Lower lobe of right lung (tissue), 2 donors: Measurements from ENCODE around the gene PWP1. TPM values are rescaled to one million over a fixed set of nuclear protein-coding genes. Genes with fewer than 3 reads are reported as not detected.

Experiments
- ATAC-seq, 2 donors: fragments of 200-7000 bp; cut with Tn5 transposase; one replicate each; pipeline ENCODE4 v1.9.1; 2020 to 2022; ENCODE audit warnings: mild to moderate bottlenecking in 2 of 2, moderate library complexity in 2 of 2
- DNase-seq: peaks from one replicate; pipeline ENCODE4 v3.0.0-alpha.2; 2020
- H3K27ac ChIP-seq: fragments of 200-600 bp; one replicate; pipeline ENCODE4 v1.8.0; 2022
- H3K27me3 ChIP-seq: fragments of 200-600 bp; one replicate; pipeline ENCODE4 v1.8.0; 2022; ENCODE audit warnings: low read depth
- H3K36me3 ChIP-seq: fragments of 200-600 bp; one replicate; pipeline ENCODE4 v1.8.0; 2022; ENCODE audit warnings: mild to moderate bottlenecking
- H3K4me1 ChIP-seq: fragments of 200-600 bp; one replicate; pipeline ENCODE4 v1.8.0; 2022
- H3K4me3 ChIP-seq: fragments of 200-600 bp; one replicate; pipeline ENCODE4 v1.8.0; 2022; ENCODE audit warnings: mild to moderate bottlenecking
- H3K9me3 ChIP-seq: fragments of 200-600 bp; one replicate; pipeline ENCODE4 v1.8.0; 2022
- CTCF ChIP-seq: fragments of 200-600 bp; IDR thresholded peaks from one replicate; pipeline ENCODE4 v1.8.0; 2022; ENCODE audit warnings: antibody characterized with exemption, mild to moderate bottlenecking
- intact Hi-C: fragments of 100-400 bp; cut with DNase I; formaldehyde crosslinking; loops from one replicate; pipeline ENCODE4 v1.11.0; 2022
- total RNA-seq: library from RNA; stranded (reverse); fragmentation: NEBNext Ultra II Directional; extraction: Animal tissue kit (Norgen Biotek cat#: 25700); gene quantifications from one replicate; pipeline ENCODE4 v1.2.1, GENCODE V29; 2021
- donor health status: DM: no; HTN: yes; CAD: no; lungs with severe emphysema.

Gene PWP1
- total RNA-seq, 1 donor from 2014 or later, result 24.8 TPM

- no peak for TF ChIP-seq CTCF
- DNase-seq, result no peak
- ATAC-seq, result no peak
- Histone ChIP-seq H3K27ac (no peak overlapping the region), H3K4me3 (no peak overlapping the region), H3K9me3 (no peaks in the 10 kb centered on the region), H3K4me1 (no peaks in the 10 kb centered on the region), H3K27me3 (no peaks in the 10 kb centered on the region), H3K36me3 (no peaks in the 10 kb centered on the region)
- intact Hi-C loops, result no loop called here
Observed at GRCh38 chr12:107649661-107650061, 35.9 kb upstream of the PWP1 start.

- Histone ChIP-seq H3K4me3 (no peak overlapping the region), H3K9me3 (no peaks in the 10 kb centered on the region), H3K27ac (no peak overlapping the region), H3K4me1 (no peaks in the 10 kb centered on the region), H3K27me3 (no peaks in the 10 kb centered on the region), H3K36me3 (no peaks in the 10 kb centered on the region)
- intact Hi-C loops, result no loop called here
- ATAC-seq, result no peak
- no peak for TF ChIP-seq CTCF
- no peak for DNase-seq
Observed at GRCh38 chr12:107650977-107651376, 34.6 kb upstream of the PWP1 start.

GRCh38 chr12:107651571-107652449 is 33.8 kb upstream of the PWP1 start:
- Histone ChIP-seq H3K36me3 (no peaks in the 10 kb centered on the region), H3K27ac (no peak overlapping the region), H3K9me3 (no peaks in the 10 kb centered on the region), H3K4me3 (no peak overlapping the region), H3K4me1 (no peaks in the 10 kb centered on the region), H3K27me3 (no peaks in the 10 kb centered on the region)
- TF ChIP-seq CTCF, result no peak
- DNase-seq, result no peak
- no peak for ATAC-seq
- intact Hi-C loops, result no loop called here

GRCh38 chr12:107653519-107653918 is 32.1 kb upstream of the PWP1 start:
- H3K36me3 ChIP-seq, result no peaks in the 10 kb centered on the region
- no peaks in the 10 kb centered on the region for H3K9me3 ChIP-seq
- H3K4me3 ChIP-seq, result no peak overlapping the region
- no peaks in the 10 kb centered on the region for H3K4me1 ChIP-seq
- H3K27ac ChIP-seq, result no peak overlapping the region
- no peaks in the 10 kb centered on the region for H3K27me3 ChIP-seq
- no peak for ATAC-seq
- no peak for DNase-seq
- no peak for TF ChIP-seq CTCF
- intact Hi-C loops, result no loop called here

- no peaks in the 10 kb centered on the region for H3K9me3 ChIP-seq
- no peak for TF ChIP-seq CTCF
- ATAC-seq (no peak), DNase-seq (no peak)
- no peaks in the 10 kb centered on the region for H3K4me1 ChIP-seq
- H3K4me3 ChIP-seq, result no peak overlapping the region
- no peaks in the 10 kb centered on the region for H3K27me3 ChIP-seq
- intact Hi-C loops, result no loop called here
- no peaks in the 10 kb centered on the region for H3K36me3 ChIP-seq
- no peak overlapping the region for H3K27ac ChIP-seq
Observed at GRCh38 chr12:107654873-107655272, 30.7 kb upstream of the PWP1 start.
